ENCODE results near the gene FAM89A. TPM values are rescaled to one million over a fixed set of nuclear protein-coding genes. Genes with fewer than 3 reads are reported as not detected.
"Not testable (repeated sequence)": the region's sequence is repeated elsewhere in the genome, so short reads cannot be mapped to it uniquely, and the experiment has no call there.

The FAM89A gene
- total RNA-seq, 2 donors from 2014 or later, result 14.3 to 35.3 TPM

GRCh38 chr1:231027971-231028370 lies 12.1 kb downstream of the FAM89A start:
- DNase-seq (no peak), ATAC-seq (no peak)
- no peaks in the 10 kb centered on the region for H3K36me3 ChIP-seq (replicated peaks in 1 of 2; ENCODE audit: insufficient read depth in 1 of 2, low read depth in 2 of 2)
- 85 to 94% methylated on average over 4 to 10 of the region's 10 CpGs for WGBS, 2 donors
- TF ChIP-seq, protein P1, sequence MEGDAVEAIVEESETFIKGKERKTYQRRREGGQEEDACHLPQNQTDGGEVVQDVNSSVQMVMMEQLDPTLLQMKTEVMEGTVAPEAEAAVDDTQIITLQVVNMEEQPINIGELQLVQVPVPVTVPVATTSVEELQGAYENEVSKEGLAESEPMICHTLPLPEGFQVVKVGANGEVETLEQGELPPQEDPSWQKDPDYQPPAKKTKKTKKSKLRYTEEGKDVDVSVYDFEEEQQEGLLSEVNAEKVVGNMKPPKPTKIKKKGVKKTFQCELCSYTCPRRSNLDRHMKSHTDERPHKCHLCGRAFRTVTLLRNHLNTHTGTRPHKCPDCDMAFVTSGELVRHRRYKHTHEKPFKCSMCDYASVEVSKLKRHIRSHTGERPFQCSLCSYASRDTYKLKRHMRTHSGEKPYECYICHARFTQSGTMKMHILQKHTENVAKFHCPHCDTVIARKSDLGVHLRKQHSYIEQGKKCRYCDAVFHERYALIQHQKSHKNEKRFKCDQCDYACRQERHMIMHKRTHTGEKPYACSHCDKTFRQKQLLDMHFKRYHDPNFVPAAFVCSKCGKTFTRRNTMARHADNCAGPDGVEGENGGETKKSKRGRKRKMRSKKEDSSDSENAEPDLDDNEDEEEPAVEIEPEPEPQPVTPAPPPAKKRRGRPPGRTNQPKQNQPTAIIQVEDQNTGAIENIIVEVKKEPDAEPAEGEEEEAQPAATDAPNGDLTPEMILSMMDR (IDR thresholded peaks at IDR 0.05), result no peak
- TF ChIP-seq POLR2A (IDR thresholded peaks at IDR 0.05), result no peak
- H3K27ac ChIP-seq, result no peak overlapping the region
- no peaks in the 10 kb centered on the region for H3K9me3 ChIP-seq
- no peaks in the 10 kb centered on the region for H3K27me3 ChIP-seq
- H3K4me3 ChIP-seq, result no peak overlapping the region
- intact Hi-C loops (cut with DNase I), result no loop called here
- H3K4me1 ChIP-seq, result peaks cover 4% of the 10 kb centered on the region

DNA sequence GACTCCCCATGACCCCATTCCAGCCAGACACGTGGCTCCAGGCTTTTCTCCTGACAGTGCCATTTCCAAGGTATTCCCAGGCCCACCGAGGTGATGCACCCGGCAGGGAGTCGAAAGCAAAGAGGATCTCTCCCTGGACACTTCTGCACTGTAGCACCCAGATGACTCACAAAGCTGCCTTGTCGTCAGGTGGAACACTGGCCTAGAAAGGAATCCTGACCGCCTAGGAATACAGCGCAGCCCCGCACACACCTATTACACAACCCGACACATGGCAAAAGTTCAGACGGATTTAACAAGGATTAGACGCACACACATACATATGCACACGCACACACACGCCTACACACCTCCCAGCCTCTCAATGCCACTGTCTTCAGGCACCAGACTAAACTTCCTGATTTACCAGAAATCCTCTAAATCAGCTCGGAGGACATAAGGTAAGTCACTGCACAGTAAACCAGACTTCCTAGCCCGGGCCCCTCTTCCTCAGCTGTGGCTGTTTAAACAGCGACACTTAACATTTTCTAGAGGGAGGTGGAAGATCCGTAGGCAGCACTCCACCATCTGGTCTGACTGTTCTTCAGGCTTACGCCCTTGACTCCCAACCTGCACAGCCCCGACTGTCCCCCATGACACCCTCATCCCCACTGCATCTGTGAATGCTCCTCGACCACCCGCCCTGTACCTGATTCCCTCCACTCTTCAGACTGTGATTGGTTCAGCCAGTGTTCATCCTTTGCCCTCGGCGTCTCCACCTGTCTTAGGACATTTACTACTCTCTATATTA lies 12.7 kb downstream of the FAM89A start:
- 87 to 90% methylated on average over 22 to 23 of the region's 23 CpGs for WGBS, 2 donors
- TF ChIP-seq, protein P1 (IDR thresholded peaks at IDR 0.05), result no peak
- no peak for TF ChIP-seq POLR2A (IDR thresholded peaks at IDR 0.05)
- Histone ChIP-seq H3K4me3 (no peak overlapping the region), H3K36me3 (replicated peaks in 1 of 2; ENCODE audit: insufficient read depth in 1 of 2, low read depth in 2 of 2) (no peaks in the 10 kb centered on the region), H3K27ac (no peak overlapping the region), H3K9me3 (no peaks in the 10 kb centered on the region), H3K4me1 (peaks cover 4% of the 10 kb centered on the region), H3K27me3 (no peaks in the 10 kb centered on the region)
- DNase-seq, result no peak
- ATAC-seq, result no peak
- intact Hi-C loops (cut with DNase I), result no loop called here

DNA sequence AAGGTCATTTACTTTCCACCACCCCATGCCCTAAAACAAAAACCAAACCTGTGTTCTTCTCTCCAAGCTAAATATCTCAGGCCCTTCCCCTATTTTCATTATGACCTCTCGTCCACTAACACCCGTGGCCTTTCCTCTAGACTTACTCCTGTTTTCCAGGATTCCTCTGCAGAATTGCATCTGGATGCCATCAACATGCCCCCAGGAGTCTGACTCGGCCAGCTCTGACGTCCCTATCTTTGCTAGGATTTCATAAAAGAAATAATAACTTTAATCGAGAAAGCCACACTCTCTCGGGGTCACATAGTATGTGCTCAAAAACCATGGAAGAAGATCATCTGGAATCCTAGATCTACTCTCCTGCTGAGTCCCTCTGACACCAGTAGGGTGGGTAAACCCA lies 13.5 kb downstream of the FAM89A start:
- DNase-seq, result no peak
- TF ChIP-seq POLR2A (IDR thresholded peaks at IDR 0.05), result no peak
- TF ChIP-seq, protein P1 (IDR thresholded peaks at IDR 0.05), result no peak
- Histone ChIP-seq H3K4me1 (peaks cover 4% of the 10 kb centered on the region), H3K9me3 (no peaks in the 10 kb centered on the region), H3K27ac (no peak overlapping the region), H3K36me3 (replicated peaks in 1 of 2; ENCODE audit: insufficient read depth in 1 of 2, low read depth in 2 of 2) (no peaks in the 10 kb centered on the region), H3K4me3 (no peak overlapping the region), H3K27me3 (no peaks in the 10 kb centered on the region)
- WGBS, 2 donors, result 81 to 85% methylated on average over 6 of the region's 6 CpGs
- ATAC-seq, result no peak
- intact Hi-C loops (cut with DNase I), result no loop called here

DNA sequence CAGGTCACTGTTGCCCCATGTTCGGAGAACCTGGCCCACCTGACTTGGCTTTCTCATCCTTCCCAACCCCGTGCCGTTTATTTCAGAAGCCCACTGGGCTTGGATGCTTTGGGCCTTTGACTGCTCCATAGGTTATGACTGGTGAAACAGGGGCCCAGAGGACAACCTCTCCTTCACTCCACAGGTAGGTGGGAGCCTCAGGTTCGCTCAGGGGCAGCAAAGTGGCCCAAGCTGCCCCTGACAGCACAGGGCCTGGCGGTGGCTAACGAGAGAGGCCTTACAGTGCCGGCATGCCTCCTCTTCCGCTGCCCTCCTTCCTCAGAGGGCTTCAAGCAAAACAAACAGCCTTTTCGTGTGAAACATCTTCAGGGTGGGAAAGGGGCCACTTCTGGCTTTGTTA lies 16.9 kb downstream of the FAM89A start:
- Histone ChIP-seq H3K4me3 (no peak overlapping the region), H3K36me3 (replicated peaks in 1 of 2; ENCODE audit: insufficient read depth in 1 of 2, low read depth in 2 of 2) (peaks cover 0 to 3% of the 10 kb centered on the region in 2 donors), H3K27ac (no peak overlapping the region), H3K4me1 (peaks cover 4% of the 10 kb centered on the region), H3K9me3 (no peaks in the 10 kb centered on the region), H3K27me3 (no peaks in the 10 kb centered on the region)
- ATAC-seq (no peak), DNase-seq (no peak)
- 93 to 94% methylated on average over 9 of the region's 9 CpGs for WGBS, 2 donors
- TF ChIP-seq, protein P1 (IDR thresholded peaks at IDR 0.05), result no peak
- no peak for TF ChIP-seq POLR2A (IDR thresholded peaks at IDR 0.05)
- intact Hi-C loops (cut with DNase I), result no loop called here

DNA sequence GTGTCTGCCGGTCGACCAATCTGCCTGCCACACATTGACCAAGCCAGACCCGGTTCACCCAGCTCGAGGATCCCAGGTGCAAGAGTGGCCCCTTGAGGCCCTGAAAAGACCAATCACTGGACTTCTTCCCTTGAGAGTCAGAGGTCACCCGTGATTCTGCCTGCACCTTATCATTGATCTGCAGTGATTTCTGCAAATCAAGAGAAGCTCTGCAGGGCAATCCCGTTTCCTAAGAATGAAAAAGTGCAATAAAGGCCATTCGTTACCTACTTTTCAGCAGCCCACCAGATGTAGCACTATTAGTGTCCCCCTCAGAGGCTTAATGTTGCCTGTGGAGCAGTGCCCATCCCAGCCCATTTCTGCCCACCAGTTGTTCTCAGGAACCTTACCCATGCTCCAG lies 17.5 kb downstream of the FAM89A start:
- H3K4me3 ChIP-seq; H3K27ac ChIP-seq; ATAC-seq; DNase-seq; intact Hi-C loops (cut with DNase I); H3K27me3 ChIP-seq; H3K36me3 ChIP-seq (replicated peaks in 1 of 2; ENCODE audit: insufficient read depth in 1 of 2, low read depth in 2 of 2); H3K9me3 ChIP-seq; H3K4me1 ChIP-seq: not testable (repeated sequence)
- 89 to 96% methylated on average over 6 to 7 of the region's 7 CpGs for WGBS, 2 donors
